Stimulated activated CD8-positive, alpha-beta memory T cell treated with anti-CD3 and anti-CD28 coated beads, Interleukin-12 subunit alpha, Interleukin-12 subunit beta, amount 100 ng/mL, for 24 hours (primary cell): ENCODE results near the gene TADA1.
"Not testable (repeated sequence)": the region's sequence is repeated elsewhere in the genome, so short reads cannot be mapped to it uniquely, and the experiment has no call there.

Experiments used
- DNase-seq: peaks from one replicate; pipeline ENCODE4 v3.0.0-alpha.2; 2020; ENCODE audit errors: extremely low read depth

The TADA1 gene

GRCh38 chr1:166895766-166896165 is 19.7 kb upstream of the TADA1 start:
- no peak for DNase-seq

DNA sequence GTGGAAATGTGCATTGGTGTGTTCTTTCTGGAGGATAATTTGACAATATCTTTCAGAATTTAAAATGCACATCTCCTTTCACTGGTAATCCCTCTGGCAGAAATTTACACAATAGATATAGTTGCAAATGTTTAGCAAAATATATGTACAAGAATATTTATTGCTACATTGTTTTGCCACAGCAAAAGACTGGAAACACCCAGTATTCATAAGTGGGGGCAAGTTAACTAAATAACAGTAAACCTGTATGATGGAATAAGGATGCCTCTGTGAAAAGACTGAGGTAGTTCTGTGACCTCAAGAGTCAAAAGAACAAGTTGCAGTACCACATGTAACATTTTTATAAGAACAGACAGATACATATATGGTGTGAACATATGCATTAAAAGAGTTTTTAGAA is 13.7 kb upstream of the TADA1 start:
- no peak for DNase-seq

DNA sequence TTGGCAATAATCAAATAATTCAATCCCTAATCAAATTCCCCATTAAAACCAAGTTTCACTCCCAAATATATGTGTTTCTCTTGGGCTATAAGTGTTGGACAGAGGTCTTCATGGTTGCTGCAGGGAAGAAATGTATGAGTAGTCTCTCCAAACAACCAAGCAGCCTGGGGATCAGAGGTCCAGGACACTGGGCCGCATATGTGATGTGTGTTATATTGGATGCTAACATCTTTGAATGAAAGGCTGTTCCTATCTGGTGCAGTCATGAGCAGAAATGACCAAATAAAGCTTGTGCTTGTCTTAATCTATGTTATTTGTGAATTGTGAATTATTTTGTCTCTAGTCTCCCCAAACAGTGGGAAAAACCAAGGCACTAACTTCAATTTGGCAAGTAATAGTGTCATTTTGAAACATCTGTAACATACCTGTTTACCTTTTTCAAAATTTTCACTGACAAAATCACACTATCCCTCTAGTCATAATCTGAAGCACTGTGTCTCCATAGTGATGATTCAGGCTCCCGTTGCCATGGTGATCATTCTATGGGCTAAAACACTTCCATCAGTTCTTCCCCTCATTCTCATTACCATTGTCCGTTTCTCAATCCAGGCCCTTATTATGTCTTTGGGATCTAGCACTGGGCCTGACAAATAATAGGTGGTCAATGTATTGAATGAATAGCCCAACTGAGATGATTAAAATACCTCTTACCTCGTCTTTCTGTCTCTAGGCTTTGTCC is 12.5 kb upstream of the TADA1 start:
- no peak for DNase-seq

- DNase-seq = no peak
Measured at GRCh38 chr1:166884971-166885370, 8.9 kb upstream of the TADA1 start.

GRCh38 chr1:166884040-166884642 is 8.1 kb upstream of the TADA1 start:
- no peak for DNase-seq

DNA sequence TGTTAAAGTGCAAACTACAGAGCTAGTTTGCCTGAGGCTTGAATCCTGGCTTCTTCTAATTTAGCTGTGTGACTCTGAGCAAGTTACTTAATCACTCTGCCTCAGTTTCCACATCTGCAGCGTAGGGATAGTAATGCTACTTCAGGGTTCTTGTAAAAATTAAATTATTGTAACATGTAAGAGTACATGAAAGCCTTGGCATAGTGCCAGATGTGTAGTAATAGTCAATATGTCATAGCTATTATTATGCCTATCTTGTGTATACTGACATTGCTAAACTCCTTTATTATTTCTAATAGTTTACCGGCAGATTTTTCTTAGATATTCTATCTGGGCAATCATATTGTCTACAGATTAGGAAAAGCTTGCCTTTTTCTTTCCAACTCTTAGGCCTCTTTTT is 6.8 kb upstream of the TADA1 start:
- no peak for DNase-seq

DNA sequence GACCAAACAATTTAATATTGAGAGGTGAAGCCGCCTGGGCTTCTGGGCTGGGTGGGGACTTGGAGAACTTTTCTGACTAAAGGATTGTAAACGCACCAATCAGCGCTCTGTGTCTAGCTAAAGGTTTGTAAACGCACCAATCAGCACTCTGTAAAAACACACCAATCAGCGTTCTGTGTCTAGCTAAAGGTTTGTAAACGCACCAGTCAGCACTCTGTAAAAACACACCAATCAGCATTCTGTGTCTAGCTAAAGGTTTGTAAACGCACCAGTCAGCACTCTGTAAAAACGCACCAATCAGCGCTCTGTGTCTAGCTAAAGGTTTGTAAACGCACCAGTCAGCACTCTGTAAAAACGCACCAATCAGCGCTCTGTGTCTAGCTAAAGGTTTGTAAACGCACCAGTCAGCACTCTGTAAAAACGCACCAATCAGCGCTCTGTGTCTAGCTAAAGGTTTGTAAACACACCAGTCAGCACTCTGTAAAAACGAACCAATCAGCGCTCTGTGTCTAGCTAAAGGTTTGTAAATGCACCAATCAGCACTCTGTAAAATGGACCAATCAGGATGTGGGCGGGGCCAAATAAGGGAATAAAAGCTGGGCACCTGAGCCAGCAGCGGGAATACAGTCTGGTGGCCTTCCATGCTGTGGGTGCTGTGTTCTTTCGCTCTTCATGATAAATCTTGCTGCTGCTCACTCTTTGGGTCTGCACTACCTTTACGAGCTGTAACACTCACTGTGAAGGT is 2.3 kb upstream of the TADA1 start:
- DNase-seq = not testable (repeated sequence)

DNA sequence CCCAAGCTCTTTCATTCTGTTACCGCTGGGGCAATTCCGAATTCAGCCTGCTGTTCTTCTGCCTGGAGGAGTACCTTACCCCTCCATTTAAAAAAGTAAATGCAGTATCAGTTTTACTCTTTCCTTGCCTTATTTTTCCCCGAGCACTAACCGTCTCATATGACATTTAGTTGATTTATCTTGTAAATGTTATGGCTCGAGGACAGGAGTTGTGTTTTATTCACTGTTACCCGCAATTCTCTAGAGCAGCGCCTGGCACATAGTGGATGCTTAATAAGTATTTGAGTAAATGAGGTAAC is 425 bp upstream of the TADA1 start:
- DNase-seq = no peak

GRCh38 chr1:166875302-166875733 is 746 bp downstream of the TADA1 start:
- DNase-seq = no peak

DNA sequence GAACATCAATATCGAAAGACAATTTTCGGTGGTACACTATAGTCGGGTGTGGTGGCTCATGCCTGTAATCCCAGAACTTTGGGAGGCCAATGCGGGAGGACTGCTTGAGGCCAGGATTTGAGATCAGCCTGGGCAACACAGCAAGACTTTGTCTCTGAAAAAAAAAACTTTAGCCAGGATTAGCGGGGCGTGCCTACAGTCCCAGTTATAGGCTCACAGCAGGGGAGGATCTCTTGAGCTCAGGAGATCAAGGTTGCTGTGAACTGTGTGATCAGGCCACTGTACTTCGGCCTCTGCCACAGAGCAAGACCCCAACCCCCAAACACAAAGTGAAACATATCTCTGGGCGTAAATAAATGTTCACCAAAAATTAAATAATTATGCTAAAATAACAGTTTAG is 1.6 kb downstream of the TADA1 start:
- DNase-seq = no peak

DNA sequence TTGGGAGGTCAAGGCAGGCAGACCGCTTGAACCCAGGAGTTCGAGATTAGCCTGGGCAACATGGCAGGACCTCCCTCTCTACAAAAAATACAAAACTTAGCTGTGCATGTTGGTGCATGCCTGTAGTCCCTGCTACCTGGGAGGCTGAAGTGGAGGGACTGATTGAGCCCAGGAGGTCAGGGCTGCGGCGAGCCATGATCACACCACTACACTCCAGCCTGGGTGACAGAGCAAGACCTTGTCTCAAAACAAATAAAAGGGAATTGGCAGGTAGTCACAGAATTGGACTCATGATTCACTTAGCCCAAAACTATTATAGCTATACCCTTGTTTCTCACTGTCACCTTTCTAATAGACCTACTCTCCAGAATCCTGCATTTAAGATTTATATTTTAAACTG is 5.5 kb downstream of the TADA1 start:
- no peak for DNase-seq

- DNase-seq = no peak
Measured at GRCh38 chr1:166869318-166870099, 6.6 kb downstream of the TADA1 start.

GRCh38 chr1:166868639-166869038 is 7.4 kb downstream of the TADA1 start:
- no peak for DNase-seq

DNA sequence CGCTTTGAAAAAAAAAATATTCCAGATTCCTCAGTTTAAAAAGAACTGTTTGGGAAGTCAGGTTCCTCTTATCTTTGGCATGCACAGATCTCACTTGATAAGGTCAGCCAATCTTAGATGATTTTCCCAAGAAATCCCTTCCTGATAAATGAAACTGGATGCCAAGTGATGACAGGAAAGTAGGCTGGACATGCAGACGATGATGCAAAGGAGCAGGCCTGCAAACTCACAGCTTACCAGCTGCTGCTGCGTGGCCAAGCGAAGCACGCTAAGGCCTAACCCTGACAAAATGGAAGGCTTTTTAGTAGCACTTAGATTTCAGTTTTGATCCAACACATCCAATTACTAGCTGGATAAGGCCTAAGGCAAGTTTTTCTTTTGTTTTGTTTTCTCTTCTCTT is 10.1 kb downstream of the TADA1 start:
- no peak for DNase-seq

DNA sequence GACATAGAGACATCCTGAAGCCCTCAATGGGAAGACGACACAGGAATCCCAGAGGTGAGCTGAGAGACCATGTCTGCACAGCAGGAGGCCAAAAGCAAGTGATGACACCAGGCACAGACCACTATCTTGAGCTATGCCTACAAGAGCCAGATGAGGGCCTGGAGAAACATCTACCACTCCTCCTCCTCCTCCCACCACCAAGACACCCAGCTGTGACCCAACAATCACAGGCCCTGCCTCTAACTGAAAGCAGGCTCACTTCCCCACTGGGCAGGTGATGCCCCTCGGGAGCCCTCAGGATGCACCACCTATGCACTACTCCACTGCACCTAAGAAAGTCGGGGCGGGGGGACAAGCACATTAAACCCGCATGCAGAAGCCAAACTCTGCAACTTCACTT is 16.5 kb downstream of the TADA1 start:
- DNase-seq = no peak

- DNase-seq = no peak
Measured at GRCh38 chr1:166858726-166859419, 17.2 kb downstream of the TADA1 start.

DNA sequence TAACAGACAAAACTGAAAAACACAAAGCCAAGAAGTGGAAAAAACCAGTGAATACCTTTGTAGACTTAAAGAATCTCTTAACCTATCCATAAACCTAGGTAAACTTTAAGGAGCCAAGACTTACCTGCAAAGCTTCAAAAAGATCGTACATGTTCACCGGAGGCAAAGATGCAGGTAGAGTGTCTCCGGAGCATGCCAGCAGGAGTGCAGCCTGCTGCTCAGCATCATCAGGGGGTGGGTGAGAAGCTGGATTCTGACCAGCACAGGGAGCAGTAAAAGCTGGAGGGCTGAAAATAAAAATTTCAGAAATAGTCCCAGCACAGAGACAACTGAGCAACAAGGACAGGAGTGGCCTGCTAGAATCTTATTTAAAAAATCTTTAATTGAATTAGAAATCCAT is 18.1 kb downstream of the TADA1 start:
- DNase-seq = no peak

- no peak for DNase-seq
Measured at GRCh38 chr1:166855558-166855957, 20.5 kb downstream of the TADA1 start.

DNA sequence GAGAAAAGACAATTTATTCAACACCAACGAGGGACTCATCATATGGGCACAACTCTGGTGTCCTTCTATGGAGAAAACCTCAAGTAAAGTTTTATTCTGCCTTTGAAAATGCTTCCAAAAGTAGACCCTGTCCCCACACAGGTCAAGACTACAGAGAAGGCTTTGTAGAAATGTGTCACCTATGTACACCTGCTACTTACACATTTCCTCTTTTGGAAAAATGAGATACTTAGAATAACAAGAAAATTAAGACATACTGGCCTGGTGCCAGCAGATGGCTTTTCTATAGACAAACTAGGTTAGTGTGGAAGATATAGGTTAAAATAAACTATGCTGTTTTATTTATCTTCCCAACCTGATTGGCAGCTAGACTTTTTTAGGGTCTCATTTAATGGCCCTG is 23.1 kb downstream of the TADA1 start:
- no peak for DNase-seq

GRCh38 chr1:166849135-166849534 is 26.9 kb downstream of the TADA1 start:
- no peak for DNase-seq

GRCh38 chr1:166848193-166848592 is 27.9 kb downstream of the TADA1 start:
- no peak for DNase-seq

DNA sequence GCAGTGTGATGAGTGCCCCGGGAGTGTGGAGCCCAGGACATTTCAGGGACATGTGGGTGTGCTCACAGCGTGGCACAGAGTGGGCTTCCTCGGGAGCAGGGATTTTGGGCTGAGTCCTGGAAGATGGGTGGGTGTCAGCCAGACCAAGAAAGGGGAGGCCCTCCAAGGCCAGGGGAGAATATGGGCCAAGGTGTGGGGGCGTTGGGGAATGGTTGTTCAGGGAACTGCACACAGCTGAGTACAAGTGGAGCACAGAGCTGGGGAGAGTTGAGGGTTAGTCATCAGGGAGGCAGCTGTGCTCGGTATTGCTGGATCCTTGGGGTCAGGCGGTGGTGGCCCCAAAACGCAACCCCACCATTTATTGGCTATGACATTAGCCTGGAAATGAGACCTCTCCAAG is 31.3 kb downstream of the TADA1 start:
- DNase-seq = no peak
